ENCODE results near the gene PADI4.

PADI4 gene

DNA sequence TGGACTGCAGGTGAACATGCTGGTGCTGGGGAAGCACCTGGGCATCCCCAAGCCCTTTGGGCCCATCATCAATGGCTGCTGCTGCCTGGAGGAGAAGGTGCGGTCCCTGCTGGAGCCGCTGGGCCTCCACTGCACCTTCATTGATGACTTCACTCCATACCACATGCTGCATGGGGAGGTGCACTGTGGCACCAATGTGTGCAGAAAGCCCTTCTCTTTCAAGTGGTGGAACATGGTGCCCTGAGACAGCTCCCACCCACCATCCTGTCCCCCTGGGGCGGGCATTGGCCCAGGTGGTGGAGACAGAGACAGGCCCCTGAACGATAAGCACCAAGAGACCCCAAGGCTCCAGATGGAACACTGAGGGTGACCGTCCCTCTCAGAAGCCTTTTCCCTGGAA, 25.2 kb upstream of the PADI4 start:
- FAIRE-seq, result no peak
- DNase-seq (ENCODE audit: low spot score), result no peak

DNA sequence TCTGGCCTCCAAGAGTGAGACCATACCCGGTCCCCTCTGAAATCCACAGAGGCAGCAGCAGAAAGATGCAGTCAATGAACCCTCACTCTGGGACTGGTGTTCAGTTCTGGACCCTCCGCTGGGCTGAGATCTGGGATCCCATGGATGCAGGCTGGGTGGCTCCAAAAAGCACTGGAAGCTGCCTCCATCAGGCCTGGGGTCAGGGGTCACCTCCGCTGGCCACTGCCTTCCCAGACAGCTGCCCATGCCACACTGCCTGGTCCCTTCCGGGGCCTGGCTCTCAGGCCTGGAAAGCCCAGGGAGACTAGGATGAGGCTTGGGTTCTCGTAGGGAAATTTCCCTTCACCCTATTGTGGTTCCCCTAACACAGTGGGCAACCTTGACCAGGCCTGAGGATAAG, 21.4 kb upstream of the PADI4 start:
- FAIRE-seq, result no peak
- DNase-seq (ENCODE audit: low spot score), result no peak

DNA sequence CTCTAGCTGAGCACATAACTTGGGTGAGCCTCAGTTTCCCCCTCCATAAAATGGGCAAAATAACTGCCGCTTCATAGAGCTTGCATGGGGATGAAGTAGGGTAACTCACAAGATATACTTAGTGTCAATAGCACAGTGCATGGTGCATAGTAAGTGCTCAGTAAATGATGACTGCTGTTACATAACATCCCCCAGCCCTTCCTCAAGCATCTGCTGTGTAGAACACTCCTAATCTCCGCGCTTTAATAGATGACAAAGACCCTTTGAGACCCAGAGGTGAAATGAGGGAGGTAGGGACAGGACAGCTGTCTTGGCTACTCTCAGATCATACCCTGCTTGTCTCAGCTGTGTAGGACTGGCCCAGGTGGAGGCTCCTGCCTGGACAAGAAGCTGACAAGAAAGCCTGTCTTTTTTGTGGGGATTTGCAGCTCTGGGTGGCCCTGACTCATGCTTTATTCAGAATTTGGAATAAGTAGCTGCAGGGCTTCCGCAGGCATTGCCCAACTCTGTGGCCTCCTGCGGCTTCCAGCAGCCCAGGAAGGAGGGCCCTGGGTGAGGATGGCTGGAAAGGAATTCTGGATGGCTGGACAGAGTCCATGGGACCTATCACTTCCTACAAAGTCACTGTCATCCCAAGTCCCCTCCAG, 20.7 kb upstream of the PADI4 start:
- DNase-seq (ENCODE audit: low spot score), result peak; percentile 84
- FAIRE-seq, result peak; percentile 89

DNA sequence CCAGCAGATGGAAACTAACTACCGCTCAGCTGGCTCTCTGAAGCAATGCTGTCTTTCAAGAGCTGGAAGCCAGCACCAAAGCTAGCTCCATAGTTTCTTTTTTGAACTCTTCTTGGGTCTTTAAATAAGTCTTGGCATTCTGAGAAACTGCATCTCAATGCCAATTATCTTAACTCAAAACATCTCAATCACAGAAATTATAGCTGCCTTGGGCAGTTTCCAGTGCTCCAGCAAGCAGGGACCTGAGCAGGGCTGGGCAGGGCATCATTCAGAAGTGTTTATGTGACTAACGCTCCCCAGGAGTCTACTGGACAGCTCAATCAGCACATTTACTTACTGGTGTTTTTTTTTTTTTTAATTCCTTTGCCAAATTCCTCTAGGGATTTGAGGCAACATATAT, 18.3 kb upstream of the PADI4 start:
- DNase-seq (ENCODE audit: low spot score) (no peak), FAIRE-seq (peak; percentile 55)

DNA sequence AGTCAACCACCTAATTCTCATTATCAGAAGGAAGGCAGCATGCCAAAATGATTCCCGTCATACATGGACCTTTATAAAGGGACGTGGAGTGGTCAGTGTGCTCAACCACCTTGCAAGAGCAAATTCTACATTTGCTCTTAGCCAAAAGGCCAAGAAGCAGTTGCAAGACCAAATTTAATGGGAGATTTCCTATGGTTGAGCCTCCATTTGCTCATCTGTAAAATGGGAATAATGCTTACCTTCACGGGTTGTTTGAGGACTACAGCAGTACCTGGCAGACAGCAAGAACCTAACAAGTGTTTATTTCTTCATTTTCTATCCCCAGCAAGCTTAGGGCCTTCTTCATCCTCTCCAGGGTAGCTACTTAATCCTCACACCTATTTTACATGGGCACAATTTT, 17.4 kb upstream of the PADI4 start:
- DNase-seq (ENCODE audit: low spot score) (no peak), FAIRE-seq (no peak)

DNA sequence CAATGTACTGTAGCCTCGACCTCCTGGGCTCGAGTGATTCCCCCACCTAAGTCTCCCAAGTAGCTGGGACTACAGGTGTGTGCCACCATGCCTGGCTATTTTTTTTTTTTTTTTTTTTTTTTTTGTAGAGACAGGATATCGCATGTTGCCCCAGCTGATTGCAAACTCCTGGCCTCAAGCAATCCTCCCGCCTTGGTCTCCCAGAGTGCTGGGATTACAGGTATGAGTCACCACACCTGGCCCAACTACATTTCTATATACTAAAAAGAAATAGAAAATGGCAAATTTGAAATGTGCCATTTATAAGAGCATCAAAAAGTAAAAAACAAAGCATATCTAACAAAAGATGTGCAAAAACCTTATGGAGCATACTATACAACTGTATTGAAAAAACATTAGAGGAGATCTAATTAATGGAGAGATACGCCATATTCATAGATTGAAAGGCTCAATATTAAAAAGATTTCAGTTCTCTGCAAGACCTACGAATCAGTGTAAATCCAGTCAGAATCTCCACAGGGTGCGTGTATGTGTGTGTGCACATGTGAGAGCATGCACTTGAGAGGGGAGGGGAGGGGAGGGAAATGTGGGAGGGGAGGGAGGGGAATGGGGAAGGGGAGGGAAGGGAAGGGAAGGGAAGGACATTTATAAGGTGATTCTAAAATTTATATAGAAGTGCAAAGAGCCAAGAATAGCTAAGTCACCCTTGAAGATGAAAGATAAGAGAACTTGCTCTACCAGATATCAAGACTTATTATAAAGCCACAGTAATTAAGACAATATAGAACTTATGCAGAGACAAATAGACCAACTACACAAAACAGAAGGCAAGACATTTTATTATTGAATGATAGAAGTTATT, 15.5 kb upstream of the PADI4 start:
- no peak for FAIRE-seq

DNA sequence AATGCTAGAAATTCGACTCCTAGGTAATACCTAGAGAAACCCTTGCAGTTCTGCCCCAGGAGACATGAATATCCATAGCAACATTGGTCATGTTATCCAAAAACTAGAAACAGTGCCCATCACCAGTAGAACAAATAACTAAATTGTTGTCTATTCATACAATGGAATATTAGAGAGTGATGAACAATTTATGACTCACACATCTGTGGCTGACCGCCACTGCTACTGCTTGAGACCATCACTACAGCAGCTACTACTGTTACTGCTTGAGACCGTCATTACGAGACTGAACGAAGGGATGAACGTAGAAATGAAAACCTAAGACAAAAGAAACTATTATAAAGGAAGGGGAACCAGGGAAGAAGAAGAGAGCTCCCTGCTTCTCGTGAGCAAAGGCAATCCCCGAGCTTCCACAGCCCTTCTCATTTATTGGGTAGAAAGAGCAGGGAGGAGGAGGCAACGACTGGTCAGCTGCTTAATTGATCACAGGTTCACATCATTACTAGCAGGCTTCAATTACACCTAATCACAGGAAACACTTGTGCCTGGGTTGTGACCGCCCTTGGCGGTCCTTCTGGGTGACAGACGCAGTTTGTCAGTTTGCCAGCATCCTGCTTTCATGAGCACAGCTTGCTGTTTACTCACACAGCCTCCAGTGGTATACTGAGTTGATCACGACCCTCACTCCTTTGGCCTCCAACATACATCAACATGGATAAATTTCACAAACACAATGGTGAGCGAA, 14.1 kb upstream of the PADI4 start:
- DNase-seq (ENCODE audit: low spot score), result no peak
- FAIRE-seq, result no peak

More for the DNA sequence above, 15.5 kb upstream of the PADI4 start:
- DNase-seq (ENCODE audit: low spot score), result no peak

DNA sequence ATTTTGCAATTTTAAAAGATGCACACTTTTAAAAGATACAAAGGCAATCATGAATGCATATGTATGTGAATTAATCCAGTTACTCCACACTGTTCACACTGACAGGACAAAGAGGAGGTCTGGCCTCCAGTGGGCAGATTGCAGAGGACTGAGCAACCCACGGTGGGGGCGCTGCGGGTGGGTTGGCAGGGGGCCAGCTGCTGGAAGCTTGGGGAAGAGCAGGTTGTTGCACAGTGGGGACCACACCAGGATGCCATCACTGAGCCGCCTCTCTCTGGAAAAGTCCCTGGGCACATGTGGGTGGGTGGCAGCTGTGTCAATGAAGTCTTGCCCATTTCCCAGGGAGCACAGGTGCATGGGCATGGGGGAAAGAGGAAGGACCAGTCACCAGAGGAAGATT, 12.7 kb upstream of the PADI4 start:
- DNase-seq (ENCODE audit: low spot score) (no peak), FAIRE-seq (no peak)

DNA sequence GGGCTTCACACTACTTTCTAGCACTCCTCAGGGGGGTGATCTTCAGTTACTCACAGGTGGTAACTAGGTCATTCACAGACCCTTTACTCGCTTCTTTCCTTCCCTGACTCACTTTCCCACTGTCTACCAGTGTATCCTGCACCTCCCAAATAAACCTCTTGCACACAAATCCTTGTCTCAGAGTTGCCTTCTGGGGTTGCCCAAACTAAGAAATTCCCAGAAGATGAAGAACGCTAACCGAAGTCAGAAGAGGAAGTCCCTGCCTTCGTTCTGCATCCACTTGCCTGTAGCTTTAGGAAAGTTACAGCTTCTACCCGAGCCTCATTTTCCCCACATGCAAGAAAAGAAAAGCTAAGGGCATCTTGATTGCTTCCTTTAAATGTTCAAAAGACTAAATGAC, 11.9 kb upstream of the PADI4 start:
- no peak for DNase-seq (ENCODE audit: low spot score)
- no peak for FAIRE-seq

DNA sequence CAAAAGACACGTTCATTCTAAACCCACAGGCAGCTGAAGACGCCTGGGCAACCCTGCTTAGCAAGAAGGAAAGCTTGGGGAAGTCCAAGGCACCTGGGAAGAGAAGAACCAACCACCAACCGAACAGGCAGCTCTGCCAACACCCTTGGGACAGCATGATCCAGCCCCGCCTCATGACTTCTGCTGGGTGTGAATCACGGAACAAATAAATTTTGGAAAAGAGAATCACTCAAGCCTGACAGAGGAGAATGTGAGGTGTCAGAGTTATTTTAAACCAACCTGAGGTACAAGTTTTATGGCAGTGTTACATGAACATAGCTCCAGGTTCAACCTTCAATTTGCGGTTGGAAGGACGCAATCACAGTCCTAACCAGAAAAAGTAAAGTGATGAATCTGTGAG, 10.0 kb upstream of the PADI4 start:
- DNase-seq (ENCODE audit: low spot score) (no peak), FAIRE-seq (no peak)

DNA sequence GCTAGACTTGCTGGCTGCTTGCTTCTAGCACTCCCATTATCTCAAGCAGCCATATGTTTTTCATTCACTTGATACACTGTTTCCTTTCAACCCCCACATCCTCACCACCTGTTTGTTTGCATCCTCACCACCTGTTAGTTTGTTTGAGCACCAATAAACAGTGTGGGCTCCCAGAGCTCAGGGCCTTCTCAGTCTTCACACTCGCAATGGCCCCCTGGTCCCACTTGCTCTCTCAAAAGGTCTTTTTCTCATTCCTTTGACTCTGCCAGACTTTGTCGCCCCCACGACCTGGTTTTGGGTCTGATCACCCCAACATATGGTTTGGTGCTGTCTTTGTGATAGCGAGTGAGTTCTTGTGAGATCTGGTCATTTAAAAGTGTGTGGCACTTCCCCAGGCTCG, 6.2 kb upstream of the PADI4 start:
- FAIRE-seq, result no peak
- DNase-seq (ENCODE audit: low spot score), result no peak

DNA sequence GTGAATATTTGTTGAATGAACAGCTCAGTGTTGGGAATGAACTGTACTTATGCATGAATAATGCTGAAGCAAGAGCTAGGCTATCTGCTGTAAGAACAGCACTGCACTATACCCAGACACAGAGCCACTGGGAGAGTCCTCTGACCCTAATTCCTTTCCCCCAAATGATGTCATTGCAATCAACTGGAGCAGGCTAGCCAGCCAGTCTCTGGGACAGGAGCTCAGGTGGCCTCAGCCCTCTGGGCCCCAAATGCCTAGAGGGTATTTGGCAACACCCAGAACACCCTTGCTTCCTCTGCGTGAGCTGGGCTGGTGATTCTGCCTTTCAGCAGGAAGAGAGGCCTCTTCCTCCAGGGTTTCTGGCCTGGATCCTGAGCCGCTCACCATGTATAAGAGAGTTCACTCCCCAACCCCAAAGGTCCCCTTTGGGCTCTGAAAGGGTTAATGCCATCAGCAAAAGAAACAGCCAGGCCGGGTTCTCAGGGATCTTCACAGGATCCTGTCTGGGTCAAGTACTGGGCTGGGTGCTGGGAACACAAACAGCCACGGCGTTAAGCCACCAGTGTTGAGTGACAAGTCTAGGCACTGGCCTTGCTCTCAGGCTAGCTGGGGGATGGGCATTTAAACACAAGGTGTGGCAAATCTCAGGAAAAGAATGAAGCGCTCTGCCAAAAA, 3.7 kb upstream of the PADI4 start:
- FAIRE-seq (no peak), DNase-seq (ENCODE audit: low spot score) (no peak)

DNA sequence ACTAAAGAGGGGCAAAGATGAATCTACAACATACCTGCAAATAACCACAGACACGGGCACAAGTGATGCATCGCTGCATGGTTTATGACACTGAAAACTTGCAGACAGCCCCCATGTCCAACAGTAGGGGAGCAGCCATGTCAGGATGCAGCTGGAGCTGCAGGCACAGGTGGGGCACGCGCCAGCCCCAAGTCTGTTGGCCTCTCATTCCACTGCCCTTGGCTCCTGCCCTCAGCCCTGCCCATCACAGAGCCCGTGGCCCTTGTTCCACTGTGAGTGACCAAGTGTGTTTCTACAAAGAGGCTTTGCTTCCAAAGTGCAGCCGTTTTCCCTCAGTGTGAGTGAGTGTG, 3.2 kb upstream of the PADI4 start:
- no peak for FAIRE-seq

DNA sequence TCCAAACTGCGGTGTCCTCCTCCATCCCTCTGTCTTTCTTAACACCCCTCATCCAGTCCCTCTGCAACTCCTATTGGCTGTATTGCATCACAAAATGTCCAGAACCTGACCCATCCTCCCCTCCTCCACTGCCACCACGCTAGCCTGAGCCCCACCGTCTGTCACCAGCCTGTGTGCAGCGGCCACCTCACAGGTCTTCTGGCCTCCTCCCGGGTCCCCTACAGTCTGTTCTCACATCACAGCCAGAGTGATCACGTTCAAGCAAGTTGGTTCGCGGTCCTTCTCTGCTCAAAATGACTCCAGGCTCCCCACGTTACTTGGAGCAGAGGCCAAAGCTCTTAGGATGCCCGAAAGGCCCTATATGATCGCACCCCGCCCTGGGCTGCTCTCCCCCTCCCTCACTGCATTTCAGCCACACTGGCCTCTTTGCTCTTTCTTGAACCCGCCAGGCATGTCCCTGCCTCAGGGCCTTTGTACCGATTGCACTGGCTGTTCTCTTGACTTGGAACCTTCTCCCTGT, 2.4 kb upstream of the PADI4 start:
- FAIRE-seq, result no peak
- DNase-seq (ENCODE audit: low spot score), result no peak

More for the DNA sequence above, 3.2 kb upstream of the PADI4 start:
- no peak for DNase-seq (ENCODE audit: low spot score)

DNA sequence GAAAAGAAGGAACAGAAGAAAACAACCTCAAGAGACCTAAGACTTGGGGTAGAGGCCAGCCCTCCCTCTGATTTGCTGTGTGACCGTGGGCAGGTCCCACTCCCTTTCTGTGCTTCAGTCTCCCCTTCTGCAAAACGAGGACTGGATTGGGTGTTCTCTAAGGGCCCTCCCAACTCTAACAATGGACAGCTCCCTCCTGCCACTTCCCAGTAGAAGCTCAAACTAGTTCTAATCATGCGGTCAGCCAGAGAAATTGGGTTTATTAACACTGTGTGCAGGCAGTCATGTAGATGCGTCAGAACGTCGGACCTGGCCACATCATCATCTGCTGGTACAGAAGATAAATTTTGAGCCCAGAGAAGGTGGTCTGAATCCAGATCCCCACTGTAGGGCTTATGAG, 1.6 kb upstream of the PADI4 start:
- no peak for FAIRE-seq
- no peak for DNase-seq (ENCODE audit: low spot score)

DNA sequence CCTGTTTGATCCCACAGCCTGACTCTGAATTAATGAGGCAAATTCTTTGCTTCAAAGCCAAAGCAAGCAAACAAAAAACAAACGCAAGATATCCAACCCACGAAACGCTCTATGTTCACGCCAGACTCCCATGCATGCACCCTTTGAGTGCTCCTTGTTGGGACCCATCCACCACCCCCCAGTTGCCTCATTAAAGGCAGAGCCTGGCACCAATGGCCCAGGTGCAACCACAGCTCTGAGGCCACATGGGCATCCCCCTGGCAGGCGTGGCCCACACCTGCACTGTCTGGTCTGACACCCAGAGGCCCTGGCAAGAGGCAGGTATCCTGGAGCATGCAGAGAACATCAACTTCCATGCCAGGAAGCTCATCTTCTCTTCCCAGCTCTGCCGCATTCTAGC, 1.1 kb upstream of the PADI4 start:
- no peak for FAIRE-seq

DNA sequence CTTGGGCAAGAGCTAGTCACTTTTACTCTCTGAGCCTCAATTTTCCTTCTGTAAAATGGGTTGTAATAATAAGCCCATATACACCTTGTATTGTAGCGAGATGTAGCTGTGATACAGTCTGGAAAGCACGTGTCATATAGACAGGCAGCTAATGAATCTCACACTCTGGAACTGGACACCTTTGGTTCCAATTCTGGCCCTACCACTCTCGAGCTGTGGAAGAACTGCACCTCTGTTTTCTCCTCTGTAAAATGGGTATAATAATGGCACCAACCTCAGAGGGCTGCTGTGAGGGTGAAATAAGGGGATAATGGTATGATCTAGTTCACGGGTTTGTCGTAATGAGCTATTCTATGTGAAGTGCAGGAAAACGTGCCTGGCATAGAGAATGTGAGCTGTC, 668 bp upstream of the PADI4 start:
- DNase-seq (ENCODE audit: low spot score), result no peak

More for the DNA sequence above, 1.1 kb upstream of the PADI4 start:
- no peak for DNase-seq (ENCODE audit: low spot score)

DNA sequence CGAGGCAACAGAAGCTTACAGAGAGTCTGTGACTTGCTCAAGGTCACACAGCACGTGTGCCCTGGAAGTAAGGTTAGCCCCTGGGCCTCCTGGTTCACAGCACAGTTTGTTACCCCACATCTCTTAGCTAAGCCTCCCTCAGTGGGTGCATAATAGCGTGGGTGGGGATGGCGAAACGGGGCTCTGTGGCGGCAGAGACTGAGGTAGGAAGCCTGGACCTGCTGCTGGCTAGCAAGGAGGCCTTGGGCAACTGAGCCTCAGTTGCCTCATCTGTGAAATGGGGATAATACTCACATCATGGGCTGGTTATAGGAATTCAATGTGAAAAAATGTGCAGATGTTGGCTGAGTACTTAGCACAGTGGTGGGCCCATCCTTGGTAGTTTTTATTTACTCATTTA, 596 bp downstream of the PADI4 start:
- DNase-seq (ENCODE audit: low spot score) (no peak), FAIRE-seq (no peak)

More for the DNA sequence above, 668 bp upstream of the PADI4 start:
- no peak for FAIRE-seq

DNA sequence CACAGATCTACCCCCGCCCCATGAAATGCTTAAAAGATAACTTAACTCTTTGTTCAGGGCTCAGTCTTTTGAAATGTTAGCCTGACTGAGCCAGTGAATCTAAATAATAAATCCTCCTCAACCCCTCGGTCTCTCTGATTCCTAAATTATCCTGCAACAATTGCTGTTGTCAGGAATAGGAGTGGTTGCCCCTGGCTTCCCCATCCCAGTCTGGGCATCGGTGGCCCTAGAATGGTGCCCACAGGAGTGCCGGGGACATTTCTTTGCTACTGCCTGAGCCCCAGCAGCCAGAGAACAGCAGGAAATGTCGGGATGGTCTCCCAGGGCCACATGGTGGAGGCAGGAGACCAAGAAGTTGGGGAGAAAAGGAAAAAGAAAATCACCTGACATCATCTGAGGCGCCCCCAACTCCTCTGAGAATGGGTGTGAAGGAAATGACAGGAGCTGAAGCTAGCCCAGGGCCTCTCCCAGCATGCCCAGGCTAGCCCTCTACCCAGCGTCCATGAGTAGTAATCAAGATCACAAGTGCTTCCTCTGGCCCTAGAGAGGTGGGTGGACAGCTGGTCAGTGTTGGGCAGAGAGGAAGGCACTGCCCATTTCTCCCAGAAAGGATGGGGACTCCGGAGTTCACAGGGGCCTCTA, 1.6 kb downstream of the PADI4 start:
- DNase-seq (ENCODE audit: low spot score) (no peak), FAIRE-seq (no peak)

DNA sequence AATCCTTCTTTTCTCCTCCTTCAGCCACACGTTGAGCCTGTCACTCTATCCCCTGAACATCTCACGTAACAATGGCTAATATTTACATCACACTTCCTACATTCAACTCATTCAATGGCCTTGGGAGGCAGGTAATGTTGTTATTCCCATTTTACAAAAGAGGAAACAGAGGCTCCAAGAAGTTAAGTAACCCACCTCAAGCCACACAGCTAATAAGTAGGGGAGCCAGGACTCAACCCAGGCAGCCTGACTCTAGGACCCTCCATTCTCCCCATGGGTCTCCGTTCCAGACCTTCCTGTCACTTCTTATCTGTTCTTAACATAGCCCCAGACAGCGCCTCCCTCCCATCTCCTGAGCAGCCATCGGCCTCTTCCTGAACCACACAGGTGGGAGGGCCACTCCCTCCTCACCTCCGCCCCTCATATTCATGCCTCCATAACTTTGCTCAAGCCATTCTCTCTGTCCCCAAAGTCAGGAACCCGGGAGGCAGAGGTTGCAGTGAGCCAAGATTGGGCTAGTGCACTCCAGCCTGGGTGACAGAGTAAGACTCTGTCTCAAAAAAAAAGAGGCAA, 2.2 kb downstream of the PADI4 start:
- FAIRE-seq, result no peak
- DNase-seq (ENCODE audit: low spot score), result no peak

Data from RCC 7860 (cell line).